GM23338 (cell line): ENCODE measurements around the gene PSMD14.

Experiments
- CTCF ChIP-seq, 2 experiments: fragments of 200-600 bp in 1 of 2; sonication (generic) in 1 of 2; conservative IDR thresholded peaks; 2 replicates each; pipeline versions ENCODE4 v1.5.1 to v1.6.1; 2016 to 2017; ENCODE audit warnings: antibody characterized with exemption in 2 of 2, low read depth in 2 of 2, mild to moderate bottlenecking in 2 of 2, moderate library complexity in 1 of 2
- EZH2 ChIP-seq: fragments of 200-600 bp; sonication (generic); IDR thresholded peaks from one replicate; pipeline ENCODE4 v1.8.0; 2017; ENCODE audit warnings: antibody characterized with exemption, mild to moderate bottlenecking, low read depth; ENCODE audit not compliant: unreplicated experiment
- EZH2phosphoT487 ChIP-seq: fragments of 200-600 bp; sonication (generic); IDR thresholded peaks from one replicate; pipeline ENCODE4 v1.8.1; 2018; ENCODE audit warnings: antibody characterized with exemption; ENCODE audit not compliant: unreplicated experiment
- JUNB ChIP-seq: IDR thresholded peaks from one replicate; pipeline ENCODE4 v1.6.1; 2016; ENCODE audit warnings: antibody characterized with exemption; ENCODE audit not compliant: unreplicated experiment
- POLR2AphosphoS5 ChIP-seq: IDR thresholded peaks from 2 replicates; pipeline ENCODE4 v1.6.1; 2016; ENCODE audit warnings: antibody characterized with exemption, low read depth
- ZNF114 ChIP-seq: fragments of 250-450 bp; sonication (Bioruptor Pico); IDR thresholded peaks from 2 replicates; pipeline ENCODE4 v1.5.0; 2020; ENCODE audit warnings: mild to moderate bottlenecking, moderate library complexity
- TF ChIP-seq, protein P1 (sequence below): IDR thresholded peaks from one replicate; pipeline ENCODE4 v1.6.1; 2018; ENCODE audit warnings: antibody characterized with exemption; ENCODE audit not compliant: unreplicated experiment
- TF ChIP-seq, protein P2 (sequence below): IDR thresholded peaks from 2 replicates; pipeline ENCODE4 v1.6.1; 2016; ENCODE audit warnings: antibody characterized with exemption

DNA sequence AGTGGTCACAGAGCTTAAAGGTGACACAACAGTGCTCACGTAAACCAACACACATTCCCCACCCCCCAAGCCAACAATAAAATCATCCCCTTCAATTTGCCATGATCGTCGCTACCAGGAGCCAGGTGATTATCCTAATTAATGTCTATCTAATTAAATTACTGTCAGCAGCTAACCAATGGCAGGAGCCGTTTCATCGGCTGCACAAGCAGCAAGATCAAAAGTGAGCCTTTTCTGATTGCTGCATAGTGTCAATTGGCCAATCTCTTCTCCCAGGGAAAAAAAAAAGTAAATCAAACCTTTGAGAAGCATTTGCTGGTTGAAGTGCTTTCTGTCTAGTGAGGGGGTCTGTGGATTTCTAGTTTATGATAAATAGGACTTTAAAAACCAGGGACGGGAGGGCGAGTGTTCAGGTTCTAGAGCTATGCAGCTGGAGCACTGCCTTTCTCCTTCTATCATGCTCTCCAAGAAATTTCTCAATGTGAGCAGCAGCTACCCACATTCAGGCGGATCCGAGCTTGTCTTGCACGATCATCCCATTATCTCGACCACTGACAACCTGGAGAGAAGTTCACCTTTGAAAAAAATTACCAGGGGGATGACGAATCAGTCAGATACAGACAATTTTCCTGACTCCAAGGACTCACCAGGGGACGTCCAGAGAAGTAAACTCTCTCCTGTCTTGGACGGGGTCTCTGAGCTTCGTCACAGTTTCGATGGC lies 107.9 kb downstream of the PSMD14 start, which contains the start of gene TBR1:
- TF ChIP-seq CTCF (conservative IDR thresholded peaks at IDR 0.05; ENCODE audit: low read depth in 2 of 2) (no peak), ZNF114 (CRISPR knock-in tag) (no peak), POLR2AphosphoS5 (no peak), EZH2 (no peak), EZH2phosphoT487 (no peak), JUNB (no peak)
- TF ChIP-seq, protein P1, sequence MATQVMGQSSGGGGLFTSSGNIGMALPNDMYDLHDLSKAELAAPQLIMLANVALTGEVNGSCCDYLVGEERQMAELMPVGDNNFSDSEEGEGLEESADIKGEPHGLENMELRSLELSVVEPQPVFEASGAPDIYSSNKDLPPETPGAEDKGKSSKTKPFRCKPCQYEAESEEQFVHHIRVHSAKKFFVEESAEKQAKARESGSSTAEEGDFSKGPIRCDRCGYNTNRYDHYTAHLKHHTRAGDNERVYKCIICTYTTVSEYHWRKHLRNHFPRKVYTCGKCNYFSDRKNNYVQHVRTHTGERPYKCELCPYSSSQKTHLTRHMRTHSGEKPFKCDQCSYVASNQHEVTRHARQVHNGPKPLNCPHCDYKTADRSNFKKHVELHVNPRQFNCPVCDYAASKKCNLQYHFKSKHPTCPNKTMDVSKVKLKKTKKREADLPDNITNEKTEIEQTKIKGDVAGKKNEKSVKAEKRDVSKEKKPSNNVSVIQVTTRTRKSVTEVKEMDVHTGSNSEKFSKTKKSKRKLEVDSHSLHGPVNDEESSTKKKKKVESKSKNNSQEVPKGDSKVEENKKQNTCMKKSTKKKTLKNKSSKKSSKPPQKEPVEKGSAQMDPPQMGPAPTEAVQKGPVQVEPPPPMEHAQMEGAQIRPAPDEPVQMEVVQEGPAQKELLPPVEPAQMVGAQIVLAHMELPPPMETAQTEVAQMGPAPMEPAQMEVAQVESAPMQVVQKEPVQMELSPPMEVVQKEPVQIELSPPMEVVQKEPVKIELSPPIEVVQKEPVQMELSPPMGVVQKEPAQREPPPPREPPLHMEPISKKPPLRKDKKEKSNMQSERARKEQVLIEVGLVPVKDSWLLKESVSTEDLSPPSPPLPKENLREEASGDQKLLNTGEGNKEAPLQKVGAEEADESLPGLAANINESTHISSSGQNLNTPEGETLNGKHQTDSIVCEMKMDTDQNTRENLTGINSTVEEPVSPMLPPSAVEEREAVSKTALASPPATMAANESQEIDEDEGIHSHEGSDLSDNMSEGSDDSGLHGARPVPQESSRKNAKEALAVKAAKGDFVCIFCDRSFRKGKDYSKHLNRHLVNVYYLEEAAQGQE = no peak
- TF ChIP-seq, protein P2, sequence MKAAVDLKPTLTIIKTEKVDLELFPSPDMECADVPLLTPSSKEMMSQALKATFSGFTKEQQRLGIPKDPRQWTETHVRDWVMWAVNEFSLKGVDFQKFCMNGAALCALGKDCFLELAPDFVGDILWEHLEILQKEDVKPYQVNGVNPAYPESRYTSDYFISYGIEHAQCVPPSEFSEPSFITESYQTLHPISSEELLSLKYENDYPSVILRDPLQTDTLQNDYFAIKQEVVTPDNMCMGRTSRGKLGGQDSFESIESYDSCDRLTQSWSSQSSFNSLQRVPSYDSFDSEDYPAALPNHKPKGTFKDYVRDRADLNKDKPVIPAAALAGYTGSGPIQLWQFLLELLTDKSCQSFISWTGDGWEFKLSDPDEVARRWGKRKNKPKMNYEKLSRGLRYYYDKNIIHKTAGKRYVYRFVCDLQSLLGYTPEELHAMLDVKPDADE = no peak
